Measurements from ENCODE around the gene KRTAP10-2. TPM values are rescaled to one million over a fixed set of nuclear protein-coding genes. Genes with fewer than 3 reads are reported as not detected.
"Not testable (repeated sequence)": the region's sequence is repeated elsewhere in the genome, so short reads cannot be mapped to it uniquely, and the experiment has no call there.

The KRTAP10-2 gene
- total RNA-seq: not detected

- TF ChIP-seq CTCF (IDR thresholded peaks at IDR 0.05): no peak
- H3K4me1 Mint-ChIP-seq (ENCODE audit: low read depth): peaks cover 28% of the 10 kb centered on the region
- POLR2A ChIA-PET: no interaction called here
- no peak within 1 kb of the TSS for H3K27ac Mint-ChIP-seq
- peaks cover 13% of the 10 kb centered on the region for H3K36me3 Mint-ChIP-seq (ENCODE audit: low read depth)
- ATAC-seq (no peak), DNase-seq (no peak)
- H3K4me3 Mint-ChIP-seq: no peak within 1 kb of the TSS
- peaks cover 18% of the 10 kb centered on the region for H3K9me3 Mint-ChIP-seq
- intact Hi-C loops (cut with micrococcal nuclease): no loop called here
- H3K27me3 Mint-ChIP-seq: no peaks in the 10 kb centered on the region
- CTCF ChIA-PET: no interaction called here
Measured at GRCh38 chr21:44551340-44551961, at the start of gene KRTAP10-2. TSS of gene KRTAP10-2 (minus strand) at chr21:44551505. CDS start at chr21:44551458, 47 bp downstream.

GRCh38 chr21:44601091-44601490 lies 49.8 kb upstream of the KRTAP10-2 start:
- H3K4me3 Mint-ChIP-seq; ATAC-seq; H3K36me3 Mint-ChIP-seq (ENCODE audit: low read depth); CTCF ChIA-PET; POLR2A ChIA-PET; H3K9me3 Mint-ChIP-seq; intact Hi-C loops (cut with micrococcal nuclease); DNase-seq; H3K27ac Mint-ChIP-seq; H3K4me1 Mint-ChIP-seq (ENCODE audit: low read depth); H3K27me3 Mint-ChIP-seq: not testable (repeated sequence)

GRCh38 chr21:44600118-44600978 lies 49.0 kb upstream of the KRTAP10-2 start, which contains the start of gene KRTAP10-7:
TSS of gene KRTAP10-7 (plus strand) at chr21:44600597. CDS start at chr21:44600622, 25 bp downstream.
- H3K4me3 Mint-ChIP-seq; ATAC-seq; intact Hi-C loops (cut with micrococcal nuclease); H3K27me3 Mint-ChIP-seq; CTCF ChIA-PET; H3K36me3 Mint-ChIP-seq (ENCODE audit: low read depth); DNase-seq; H3K27ac Mint-ChIP-seq; H3K9me3 Mint-ChIP-seq; H3K4me1 Mint-ChIP-seq (ENCODE audit: low read depth); POLR2A ChIA-PET: not testable (repeated sequence)

- intact Hi-C loops (cut with micrococcal nuclease): no loop called here
- POLR2A ChIA-PET: no interaction called here
- Mint-ChIP-seq H3K4me3 (no peak overlapping the region), H3K27ac (no peak overlapping the region), H3K4me1 (ENCODE audit: low read depth) (no peaks in the 10 kb centered on the region), H3K9me3 (peaks cover 5% of the 10 kb centered on the region), H3K36me3 (ENCODE audit: low read depth) (no peaks in the 10 kb centered on the region), H3K27me3 (no peaks in the 10 kb centered on the region)
- CTCF ChIA-PET: no interaction called here
- DNase-seq: no peak
- no peak for TF ChIP-seq CTCF (IDR thresholded peaks at IDR 0.05)
- no peak for ATAC-seq
Measured at GRCh38 chr21:44599264-44600029, 48.1 kb upstream of the KRTAP10-2 start.

GRCh38 chr21:44598061-44598460 lies 46.8 kb upstream of the KRTAP10-2 start:
- POLR2A ChIA-PET: no interaction called here
- Mint-ChIP-seq H3K36me3 (ENCODE audit: low read depth) (no peaks in the 10 kb centered on the region), H3K9me3 (peaks cover 5% of the 10 kb centered on the region), H3K27ac (no peak overlapping the region), H3K4me3 (no peak overlapping the region), H3K4me1 (ENCODE audit: low read depth) (no peaks in the 10 kb centered on the region), H3K27me3 (no peaks in the 10 kb centered on the region)
- CTCF ChIA-PET: no interaction called here
- DNase-seq (no peak), ATAC-seq (no peak)
- intact Hi-C loops (cut with micrococcal nuclease): no loop called here
- no peak for TF ChIP-seq CTCF (IDR thresholded peaks at IDR 0.05)
